D341Med (cell line): ENCODE measurements around the gene BRI3BP.
"Not testable (repeated sequence)": the region's sequence is repeated elsewhere in the genome, so short reads cannot be mapped to it uniquely, and the experiment has no call there.

Experiments
- DNase-seq: peaks from one replicate; pipeline ENCODE4 v3.0.0; 2012; ENCODE audit warnings: low spot score

Gene BRI3BP

GRCh38 chr12:125023065-125023464 lies 29.6 kb downstream of the BRI3BP start:
- DNase-seq, result no peak

- no peak for DNase-seq
Measured at GRCh38 chr12:125024949-125025563, 31.6 kb downstream of the BRI3BP start.

GRCh38 chr12:125025606-125026235 lies 32.3 kb downstream of the BRI3BP start:
- no peak for DNase-seq

- no peak for DNase-seq
Measured at GRCh38 chr12:125028106-125028505, 34.7 kb downstream of the BRI3BP start.

- DNase-seq, result peak; percentile 68
Measured at GRCh38 chr12:125029761-125030358, 36.4 kb downstream of the BRI3BP start.

GRCh38 chr12:125031471-125031870 lies 38.0 kb downstream of the BRI3BP start:
- DNase-seq, result not testable (repeated sequence)

GRCh38 chr12:125032466-125033152 lies 39.2 kb downstream of the BRI3BP start:
- DNase-seq, result no peak

GRCh38 chr12:125033288-125033687 lies 39.8 kb downstream of the BRI3BP start:
- DNase-seq, result no peak

GRCh38 chr12:125038976-125039625 lies 45.7 kb downstream of the BRI3BP start:
- DNase-seq, result no peak

- DNase-seq, result no peak
Measured at GRCh38 chr12:125049093-125049458, 55.6 kb downstream of the BRI3BP start.

- no peak for DNase-seq
Measured at GRCh38 chr12:125050446-125050845, 57.0 kb downstream of the BRI3BP start.

- no peak for DNase-seq
Measured at GRCh38 chr12:125050868-125051267, 57.4 kb downstream of the BRI3BP start.

GRCh38 chr12:125053821-125054220 lies 60.4 kb downstream of the BRI3BP start:
- no peak for DNase-seq

GRCh38 chr12:125055591-125055990 lies 62.1 kb downstream of the BRI3BP start:
- no peak for DNase-seq

GRCh38 chr12:125056306-125056705 lies 62.9 kb downstream of the BRI3BP start:
- DNase-seq, result no peak

- no peak for DNase-seq
Measured at GRCh38 chr12:125057708-125058107, 64.3 kb downstream of the BRI3BP start.

GRCh38 chr12:125061229-125061628 lies 67.8 kb downstream of the BRI3BP start:
- no peak for DNase-seq

GRCh38 chr12:125063522-125063921 lies 70.1 kb downstream of the BRI3BP start:
- not testable (repeated sequence) for DNase-seq

- no peak for DNase-seq
Measured at GRCh38 chr12:125064492-125064891, 71.0 kb downstream of the BRI3BP start.

GRCh38 chr12:125065021-125065918 lies 71.8 kb downstream of the BRI3BP start, which contains the start of gene AACS:
Gene AACS (plus strand): TSS chr12:125065435. CDS start chr12:125065585, 150 bp downstream.
- peak; percentile 98 for DNase-seq

- DNase-seq, result no peak
Measured at GRCh38 chr12:125065919-125066570, 72.6 kb downstream of the BRI3BP start.
